IMR-90 (cell line): ENCODE data around the gene TGFB2. TPM values are rescaled to one million over a fixed set of nuclear protein-coding genes. Genes with fewer than 3 reads are reported as not detected.

ENCODE experiments used
- ATAC-seq: fragments of 200-7000 bp; cut with Tn5 transposase; 2 replicates; pipeline ENCODE4 v1.9.1; 2020; ENCODE audit warnings: low read depth, mild to moderate bottlenecking, moderate library complexity
- BruUV-seq: library from RNA; stranded (reverse); fragments of 400-500 nt; replicated peaks from 2 replicates; lab custom pipeline; 2021; lab: Mats Ljungman, UMichigan
- CTCF ChIA-PET: fragments of 300-600 bp; formaldehyde crosslinking; extraction: SDS; loops from one replicate; lab custom pipeline; 2021; ENCODE audit warnings: antibody characterized with exemption; lab: Yijun Ruan, JAX
- POLR2A ChIA-PET: fragments of 300-600 bp; sonication (Branson Sonifier 250); formaldehyde crosslinking; loops from one replicate; lab custom pipeline; 2022; ENCODE audit warnings: antibody characterized with exemption; ENCODE audit not compliant: unreplicated experiment; lab: Charles Lee
- DNase-seq: peaks from one replicate; pipeline ENCODE4 v3.0.0; 2013
- H2AFZ ChIP-seq: replicated peaks from 2 replicates; pipeline ENCODE3; 2013; ENCODE audit warnings: low read length, mild to moderate bottlenecking; ENCODE audit not compliant: poor library complexity
- H2AK5ac ChIP-seq: 2 replicates; pipeline ENCODE4 v1.6.1; 2013; ENCODE audit warnings: low read depth, low read length, inconsistent platforms
- H2AK9ac ChIP-seq: replicated peaks from 2 replicates; pipeline ENCODE3; 2013; ENCODE audit warnings: mild to moderate bottlenecking, low read depth, low read length, moderate library complexity; ENCODE audit not compliant: poor library complexity
- H2BK120ac ChIP-seq: 2 replicates; pipeline ENCODE4 v1.6.1; 2013; ENCODE audit warnings: low read depth, low read length, inconsistent platforms
- H2BK15ac ChIP-seq: 3 replicates; pipeline ENCODE4 v1.6.1; 2013; ENCODE audit warnings: low read depth, low read length, inconsistent platforms
- H2BK20ac ChIP-seq: 2 replicates; pipeline ENCODE4 v1.6.1; 2013; ENCODE audit warnings: low read depth, mild to moderate bottlenecking, inconsistent platforms, low read length, moderate library complexity
- H2BK5ac ChIP-seq: 2 replicates; pipeline ENCODE4 v1.6.1; 2013; ENCODE audit warnings: mild to moderate bottlenecking, low read depth, low read length, inconsistent platforms; ENCODE audit not compliant: poor library complexity, severe bottlenecking
- H3K14ac ChIP-seq: replicated peaks from 2 replicates; pipeline ENCODE4 v1.6.1; 2013; ENCODE audit warnings: low read depth, low read length, inconsistent platforms
- H3K18ac ChIP-seq: 2 replicates; pipeline ENCODE4 v1.6.1; 2013; ENCODE audit warnings: low read depth, low read length, control low read depth
- H3K23ac ChIP-seq: 2 replicates; pipeline ENCODE4 v1.6.1; 2013; ENCODE audit warnings: low read depth, low read length, inconsistent platforms
- H3K27ac ChIP-seq: 2 replicates; pipeline ENCODE4 v1.5.1; 2013; ENCODE audit warnings: mild to moderate bottlenecking, control low read depth, low read length; ENCODE audit not compliant: insufficient read depth
- H3K27me3 ChIP-seq: 2 replicates; pipeline ENCODE4 v1.6.1; 2013; ENCODE audit warnings: low read length; ENCODE audit not compliant: control insufficient read depth, insufficient read depth
- H3K36me3 ChIP-seq: 2 replicates; pipeline ENCODE4 v1.6.1; 2013; ENCODE audit warnings: low read length, mixed read lengths; ENCODE audit not compliant: control insufficient read depth, insufficient read depth
- H3K4ac ChIP-seq: 2 replicates; pipeline ENCODE4 v1.6.1; 2013; ENCODE audit warnings: low read depth, low read length, inconsistent platforms
- H3K4me1 ChIP-seq: 2 replicates; pipeline ENCODE4 v1.6.1; 2013; ENCODE audit warnings: low read length, mixed read lengths; ENCODE audit not compliant: control insufficient read depth, insufficient read depth
- H3K4me2 ChIP-seq: 2 replicates; pipeline ENCODE4 v1.6.1; 2013; ENCODE audit warnings: low read depth, mild to moderate bottlenecking, control low read depth, low read length, moderate library complexity
- H3K4me3 ChIP-seq: 2 replicates; pipeline ENCODE4 v1.5.1; 2013; ENCODE audit warnings: low read depth, mild to moderate bottlenecking, control low read depth, low read length, moderate library complexity; ENCODE audit not compliant: insufficient read depth
- H3K56ac ChIP-seq: 2 replicates; pipeline ENCODE4 v1.6.1; 2013; ENCODE audit warnings: low read length, inconsistent platforms; ENCODE audit not compliant: insufficient read depth; ENCODE audit errors: extremely low read depth
- H3K79me1 ChIP-seq, 2 experiments: 2 replicates each; pipeline ENCODE4 v1.6.1; 2013; ENCODE audit warnings: low read length in 2 of 2, inconsistent platforms in 1 of 2, low read depth in 1 of 2
- H3K9ac ChIP-seq: 2 replicates; pipeline ENCODE4 v1.6.1; 2013; ENCODE audit warnings: low read depth, low read length, control low read depth
- H3K9me1 ChIP-seq: 2 replicates; pipeline ENCODE4 v1.6.1; 2013; ENCODE audit warnings: low read length, inconsistent platforms; ENCODE audit not compliant: insufficient read depth
- H3K9me3 ChIP-seq: 2 replicates; pipeline ENCODE4 v1.6.1; 2013; ENCODE audit warnings: low read length; ENCODE audit not compliant: control insufficient read depth, insufficient read depth
- H4K20me1 ChIP-seq: 2 replicates; pipeline ENCODE4 v1.6.1; 2013; ENCODE audit warnings: low read length, inconsistent platforms; ENCODE audit not compliant: insufficient read depth
- H4K5ac ChIP-seq: 2 replicates; pipeline ENCODE4 v1.6.1; 2013; ENCODE audit warnings: mild to moderate bottlenecking, low read depth, low read length, control low read depth
- H4K8ac ChIP-seq, 2 experiments: 2 replicates each; pipeline ENCODE4 v1.6.1; 2013; ENCODE audit warnings: low read depth in 2 of 2, low read length in 2 of 2, control low read depth in 1 of 2, inconsistent platforms in 1 of 2
- H4K91ac ChIP-seq: 2 replicates; pipeline ENCODE4 v1.6.1; 2013; ENCODE audit warnings: low read depth, low read length, inconsistent platforms; ENCODE audit not compliant: insufficient read depth
- BHLHE40 ChIP-seq: fragments of 150-350 bp; IDR thresholded peaks from 2 replicates; pipeline ENCODE4 v1.6.1; 2016; ENCODE audit warnings: mild to moderate bottlenecking, low read depth, low read length
- CEBPB ChIP-seq: IDR thresholded peaks from 2 replicates; pipeline ENCODE4 v1.6.1; 2012; ENCODE audit warnings: low read depth, low read length, improper control_type of control experiment
- NFE2L2 ChIP-seq: fragments of 150-350 bp; IDR thresholded peaks from 2 replicates; pipeline ENCODE4 v1.6.1; 2016; ENCODE audit warnings: low read depth, mild to moderate bottlenecking, low read length
- RAD21 ChIP-seq: IDR thresholded peaks from 2 replicates; pipeline ENCODE4 v1.6.1; 2012; ENCODE audit warnings: low read length, improper control_type of control experiment
- RCOR1 ChIP-seq: IDR thresholded peaks from 2 replicates; pipeline ENCODE4 v1.6.1; 2012; ENCODE audit warnings: mild to moderate bottlenecking, low read length, improper control_type of control experiment; ENCODE audit not compliant: insufficient replicate concordance
- WGBS, 2 experiments: methylation state at CpG; one replicate each; pipeline versions ENCODE4 v1.1.5 to v1.1.7; 2013; ENCODE audit warnings: missing lambda C conversion rate in 2 of 2; ENCODE audit not compliant: insufficient read length in 1 of 2; ENCODE audit errors: extremely low coverage in 2 of 2; 5-methylcytosine and 5-hydroxymethylcytosine counted together
- dilution Hi-C: fragments of 300-500 bp; cut with HindIII; formaldehyde crosslinking; loops from one replicate; pipeline ENCODE4 v1.14.3; 2018; ENCODE audit warnings: low sequenced_read_pairs; ENCODE audit not compliant: unreplicated experiment
- in situ Hi-C: fragments of 300-500 bp; cut with MboI; formaldehyde crosslinking; loops from 3 replicates; pipeline ENCODE4 v1.14.3; 2019; ENCODE audit warnings: low sequenced_read_pairs, inconsistent platforms, mixed read lengths
- intact Hi-C: fragments of 100-400 bp; cut with micrococcal nuclease; formaldehyde crosslinking; loops from 2 replicates; pipeline ENCODE4 v1.10.0; 2022
- polyA plus RNA-seq, 3 experiments: library from polyadenylated mRNA; depleted of rRNA; stranded (reverse); fragments of >200 nt; gene quantifications; 2 replicates each; pipeline ENCODE4 v1.2.3, GENCODE V29; 2012; ENCODE audit warnings: low replicate concordance in 1 of 3
- total RNA-seq: library from RNA; depleted of rRNA; stranded (reverse); fragments of >200 nt; gene quantifications from 2 replicates; pipeline ENCODE4 v1.2.3, GENCODE V29; 2012
- TF ChIP-seq, protein P1 (sequence below): fragments of 150-350 bp; IDR thresholded peaks from 2 replicates; pipeline ENCODE4 v1.6.1; 2017; ENCODE audit warnings: mild to moderate bottlenecking, antibody characterized with exemption, low read length, low read depth

The TGFB2 gene
- total and polyA plus RNA-seq, 2 of the 4 experiments (the other 2 are of a cell fraction) = 3.7 to 3.8 TPM

DNA sequence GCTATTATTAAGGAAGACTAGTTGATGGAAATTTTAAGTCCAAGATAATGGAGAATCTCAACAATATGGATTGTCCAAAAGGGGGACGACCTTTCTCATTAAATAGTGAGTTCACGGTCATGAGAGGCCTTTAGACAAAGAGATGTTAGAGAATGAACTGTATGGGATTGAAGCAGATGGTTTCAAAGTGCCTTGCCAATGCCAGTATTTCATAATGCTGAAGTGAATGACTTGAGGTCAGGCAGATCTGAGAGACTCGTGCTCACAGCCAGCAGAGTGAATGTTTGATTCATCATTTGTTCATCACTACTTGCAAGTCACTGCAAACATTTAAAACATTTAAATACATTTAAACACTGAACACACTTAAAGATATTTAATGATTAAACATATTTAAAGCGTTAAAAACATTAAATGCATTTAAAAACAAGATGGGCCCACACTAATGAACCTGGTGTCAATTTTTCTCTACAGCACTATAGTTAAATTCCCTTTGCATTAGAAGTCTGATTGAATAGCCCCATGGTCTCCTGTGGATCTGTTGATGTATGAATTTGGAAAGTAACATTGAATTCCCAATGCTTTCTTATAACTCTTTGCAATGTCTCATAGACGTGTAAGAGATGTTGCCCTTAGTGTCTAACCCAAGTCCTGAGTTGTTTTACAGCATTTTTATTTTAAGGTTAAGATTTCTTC, 80.7 kb downstream of the TGFB2 start:
- Histone ChIP-seq H3K36me3 (peaks cover 1% of the 10 kb centered on the region; the same call in 1 of the 2 replicates), H3K9me1 (no peaks in the 10 kb centered on the region; the same call in 1 of the 2 replicates), H2AK9ac (no peak overlapping the region), H3K9me3 (no peaks in the 10 kb centered on the region), H4K20me1 (no peaks in the 10 kb centered on the region), H3K4ac (no peak overlapping the region), H2AK5ac (no peak overlapping the region), H3K56ac (no peak overlapping the region), H3K9ac (no peak overlapping the region), H3K4me3 (no peak overlapping the region), H4K5ac (no peak overlapping the region), H3K18ac (no peak overlapping the region), H2BK15ac (no peak overlapping the region), H2BK20ac (no peak overlapping the region), H2AFZ (no peak overlapping the region), H3K4me1 (peaks cover 2% of the 10 kb centered on the region; the same call in 1 of the 2 replicates), H2BK120ac (no peak overlapping the region), H2BK5ac (peak overlapping the region; percentile 43), H3K23ac (no peak overlapping the region), H3K14ac (no peak overlapping the region), H4K91ac (no peak overlapping the region), H3K27ac (no peak overlapping the region), H4K8ac (no peak overlapping the region), H3K4me2 (no peak overlapping the region; the same call in 1 of the 2 replicates), H3K27me3 (no peaks in the 10 kb centered on the region), H3K79me1 (no peaks in the 10 kb centered on the region; a peak in 1 of 4 replicates)
- TF ChIP-seq, protein P1, sequence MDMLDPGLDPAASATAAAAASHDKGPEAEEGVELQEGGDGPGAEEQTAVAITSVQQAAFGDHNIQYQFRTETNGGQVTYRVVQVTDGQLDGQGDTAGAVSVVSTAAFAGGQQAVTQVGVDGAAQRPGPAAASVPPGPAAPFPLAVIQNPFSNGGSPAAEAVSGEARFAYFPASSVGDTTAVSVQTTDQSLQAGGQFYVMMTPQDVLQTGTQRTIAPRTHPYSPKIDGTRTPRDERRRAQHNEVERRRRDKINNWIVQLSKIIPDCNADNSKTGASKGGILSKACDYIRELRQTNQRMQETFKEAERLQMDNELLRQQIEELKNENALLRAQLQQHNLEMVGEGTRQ = no peak
- TF ChIP-seq RAD21 = no peak
- TF ChIP-seq RCOR1 = no peak
- peak; percentile 77 for TF ChIP-seq CEBPB
- TF ChIP-seq BHLHE40 = peak; percentile 86
- no peak for TF ChIP-seq NFE2L2
- DNase-seq (peak; percentile 87), ATAC-seq (peak; percentile 65)
- no TSS peak for BruUV-seq
- WGBS, 2 experiments = 0% methylated on average over 1 of the region's 5 CpGs; no CpG with 5 or more reads in 1 of the 2 experiments
- intact Hi-C loops (no loop called here), in situ Hi-C loops (no loop called here), dilution Hi-C loops (no loop called here)
- ChIA-PET CTCF (no interaction called here), POLR2A (no interaction called here)
